HL-60 (cell line): ENCODE results near the gene ITPA.

Experiments used
- DNase-seq, 2 experiments: peaks; one replicate each; pipeline ENCODE4 v3.0.0-alpha.2; 2010 to 2020; ENCODE audit warnings: low read depth in 1 of 2, low spot score in 1 of 2
- H3K27ac ChIP-seq: fragments of 250-450 bp; sonication (Bioruptor Pico); replicated peaks from 2 replicates; pipeline ENCODE4 v1.5.1; 2020; ENCODE audit warnings: mild to moderate bottlenecking, moderate library complexity
- H3K27me3 ChIP-seq: fragments of 250-450 bp; sonication (Bioruptor Pico); 2 replicates; pipeline ENCODE4 v1.5.1; 2021; ENCODE audit warnings: mild to moderate bottlenecking, moderate library complexity; ENCODE audit not compliant: insufficient read depth, poor library complexity, severe bottlenecking
- H3K4me3 ChIP-seq: replicated peaks from 2 replicates; pipeline ENCODE4 v1.5.1; 2011; ENCODE audit warnings: mild to moderate bottlenecking, control low read depth, low read length; ENCODE audit not compliant: insufficient read depth
- CTCF ChIP-seq: IDR thresholded peaks from one replicate; pipeline ENCODE4 v1.5.1; 2011; ENCODE audit warnings: low read length, control low read depth, inconsistent platforms; ENCODE audit not compliant: insufficient read depth
- GABPA ChIP-seq: IDR thresholded peaks from 2 replicates; pipeline ENCODE4 v1.6.1; 2012; ENCODE audit warnings: low read depth
- POLR2AphosphoS5 ChIP-seq: IDR thresholded peaks from 2 replicates; pipeline ENCODE4 v1.6.1; 2012; ENCODE audit warnings: low read depth
- SPI1 ChIP-seq: IDR thresholded peaks from 2 replicates; pipeline ENCODE4 v1.6.1; 2012; ENCODE audit warnings: low read depth, mild to moderate bottlenecking, borderline replicate concordance
- TF ChIP-seq, protein P1 (sequence below): IDR thresholded peaks from 2 replicates; pipeline ENCODE4 v1.6.1; 2012; ENCODE audit warnings: low read depth; ENCODE audit not compliant: insufficient replicate concordance

The ITPA gene

DNA sequence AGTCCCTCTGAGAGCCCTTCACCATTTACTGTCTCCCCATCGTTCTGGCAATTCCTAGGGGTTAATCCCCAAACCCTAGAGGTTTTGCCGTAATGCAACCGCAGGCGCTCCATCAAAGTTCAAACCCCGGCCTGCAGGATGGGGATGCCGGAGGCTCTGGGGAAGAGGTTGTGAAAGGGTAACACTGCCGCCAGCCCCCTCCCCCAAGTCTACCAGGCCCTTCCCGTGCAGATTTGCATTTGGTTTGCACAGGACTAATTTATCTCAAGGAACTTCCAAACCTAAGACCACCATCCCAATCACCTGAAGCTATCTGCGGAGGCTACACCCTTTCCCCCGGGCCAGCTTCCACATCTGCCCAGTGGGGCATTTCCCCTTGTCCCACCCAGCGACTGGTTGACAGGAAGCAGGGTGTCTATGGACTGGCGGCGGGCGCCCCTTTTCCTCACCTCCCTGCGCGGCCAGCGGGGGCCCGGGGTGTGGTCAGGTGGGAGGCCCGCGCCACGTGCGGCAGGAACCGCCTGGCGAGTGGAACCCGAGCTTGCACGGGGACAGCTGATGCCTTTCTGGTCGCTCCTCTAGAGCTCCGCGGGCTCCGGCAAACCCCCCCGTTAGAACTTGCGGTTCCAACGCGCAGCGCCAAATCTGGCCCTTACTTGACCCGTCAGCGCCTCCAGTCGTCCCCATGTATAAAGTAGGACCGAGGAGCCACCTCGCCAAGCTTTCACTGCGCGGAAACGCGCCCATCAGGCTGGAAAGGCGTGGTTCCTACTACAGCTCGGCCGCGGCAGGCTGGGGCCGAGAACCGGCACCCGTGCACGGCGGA is 39.1 kb downstream of the ITPA start:
- peak overlapping the region; percentile 11 for H3K4me3 ChIP-seq
- H3K27ac ChIP-seq = no peak overlapping the region
- peak in 1 of 2 experiments; percentile 46 for DNase-seq
- H3K27me3 ChIP-seq = peaks cover 19% of the 10 kb centered on the region
- TF ChIP-seq POLR2AphosphoS5 = no peak
- no peak for TF ChIP-seq SPI1
- TF ChIP-seq, protein P1, sequence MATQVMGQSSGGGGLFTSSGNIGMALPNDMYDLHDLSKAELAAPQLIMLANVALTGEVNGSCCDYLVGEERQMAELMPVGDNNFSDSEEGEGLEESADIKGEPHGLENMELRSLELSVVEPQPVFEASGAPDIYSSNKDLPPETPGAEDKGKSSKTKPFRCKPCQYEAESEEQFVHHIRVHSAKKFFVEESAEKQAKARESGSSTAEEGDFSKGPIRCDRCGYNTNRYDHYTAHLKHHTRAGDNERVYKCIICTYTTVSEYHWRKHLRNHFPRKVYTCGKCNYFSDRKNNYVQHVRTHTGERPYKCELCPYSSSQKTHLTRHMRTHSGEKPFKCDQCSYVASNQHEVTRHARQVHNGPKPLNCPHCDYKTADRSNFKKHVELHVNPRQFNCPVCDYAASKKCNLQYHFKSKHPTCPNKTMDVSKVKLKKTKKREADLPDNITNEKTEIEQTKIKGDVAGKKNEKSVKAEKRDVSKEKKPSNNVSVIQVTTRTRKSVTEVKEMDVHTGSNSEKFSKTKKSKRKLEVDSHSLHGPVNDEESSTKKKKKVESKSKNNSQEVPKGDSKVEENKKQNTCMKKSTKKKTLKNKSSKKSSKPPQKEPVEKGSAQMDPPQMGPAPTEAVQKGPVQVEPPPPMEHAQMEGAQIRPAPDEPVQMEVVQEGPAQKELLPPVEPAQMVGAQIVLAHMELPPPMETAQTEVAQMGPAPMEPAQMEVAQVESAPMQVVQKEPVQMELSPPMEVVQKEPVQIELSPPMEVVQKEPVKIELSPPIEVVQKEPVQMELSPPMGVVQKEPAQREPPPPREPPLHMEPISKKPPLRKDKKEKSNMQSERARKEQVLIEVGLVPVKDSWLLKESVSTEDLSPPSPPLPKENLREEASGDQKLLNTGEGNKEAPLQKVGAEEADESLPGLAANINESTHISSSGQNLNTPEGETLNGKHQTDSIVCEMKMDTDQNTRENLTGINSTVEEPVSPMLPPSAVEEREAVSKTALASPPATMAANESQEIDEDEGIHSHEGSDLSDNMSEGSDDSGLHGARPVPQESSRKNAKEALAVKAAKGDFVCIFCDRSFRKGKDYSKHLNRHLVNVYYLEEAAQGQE = no peak
- TF ChIP-seq GABPA = no peak
- TF ChIP-seq CTCF = no peak

DNA sequence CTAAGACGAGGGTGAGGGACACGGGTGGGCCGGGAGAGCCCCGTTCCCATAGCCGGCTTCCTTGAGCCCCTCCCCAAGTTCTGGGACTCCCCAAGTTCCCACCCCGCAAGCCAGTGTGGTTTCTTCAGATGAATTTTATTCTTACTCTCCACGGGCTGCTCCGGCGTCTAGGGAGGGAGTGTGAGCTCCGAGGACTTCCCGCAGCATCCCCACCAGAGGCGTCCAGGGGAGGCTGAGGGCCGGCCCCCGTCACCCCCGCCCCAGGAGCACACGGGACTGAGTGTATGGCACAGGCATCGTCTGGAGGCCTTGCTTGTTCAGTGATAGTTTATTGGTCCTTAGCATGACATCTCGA is 39.7 kb downstream of the ITPA start:
- Histone ChIP-seq H3K27ac (no peak overlapping the region), H3K4me3 (peak overlapping the region; percentile 11), H3K27me3 (peaks cover 19% of the 10 kb centered on the region)
- TF ChIP-seq CTCF (no peak), GABPA (no peak), POLR2AphosphoS5 (no peak), SPI1 (no peak)
- TF ChIP-seq, protein P1 = no peak
- DNase-seq = no peak

DNA sequence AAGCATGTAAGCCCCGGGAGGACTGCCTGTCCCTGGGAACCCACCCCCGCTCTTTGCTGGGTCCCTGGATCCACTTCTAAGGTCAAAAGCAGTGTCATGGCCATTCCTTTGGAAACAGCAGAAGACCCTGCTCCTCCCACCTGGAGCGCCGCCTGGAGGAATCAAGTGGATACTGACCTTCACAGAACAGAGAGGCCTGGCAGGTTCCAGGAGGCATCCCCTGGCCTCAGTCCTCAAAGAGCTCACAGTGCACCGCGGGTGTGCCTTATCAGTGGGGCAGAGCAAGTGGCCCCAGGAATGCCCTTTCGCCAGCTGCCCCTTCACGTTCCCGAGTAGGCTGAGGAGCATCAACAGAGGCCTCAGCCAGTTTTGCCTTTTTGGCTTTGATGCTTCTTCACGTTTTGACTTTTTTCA is 40.8 kb downstream of the ITPA start:
- H3K27ac ChIP-seq = no peak overlapping the region
- H3K4me3 ChIP-seq = no peak overlapping the region
- TF ChIP-seq GABPA (no peak), CTCF (no peak)
- TF ChIP-seq, protein P1 = no peak
- H3K27me3 ChIP-seq = peaks cover 19% of the 10 kb centered on the region
- no peak for DNase-seq
